SH-SY5Y (cell line): ENCODE results near the gene CCDC97.

Experiments used
- GATA2 ChIP-seq: IDR thresholded peaks from 2 replicates; pipeline ENCODE4 v1.6.1; 2011; ENCODE audit warnings: mild to moderate bottlenecking, low read depth, low read length
- GATA3 ChIP-seq: IDR thresholded peaks from 2 replicates; pipeline ENCODE4 v1.6.1; 2011; ENCODE audit warnings: low read depth, mild to moderate bottlenecking, low read length, moderate library complexity

The CCDC97 gene

DNA sequence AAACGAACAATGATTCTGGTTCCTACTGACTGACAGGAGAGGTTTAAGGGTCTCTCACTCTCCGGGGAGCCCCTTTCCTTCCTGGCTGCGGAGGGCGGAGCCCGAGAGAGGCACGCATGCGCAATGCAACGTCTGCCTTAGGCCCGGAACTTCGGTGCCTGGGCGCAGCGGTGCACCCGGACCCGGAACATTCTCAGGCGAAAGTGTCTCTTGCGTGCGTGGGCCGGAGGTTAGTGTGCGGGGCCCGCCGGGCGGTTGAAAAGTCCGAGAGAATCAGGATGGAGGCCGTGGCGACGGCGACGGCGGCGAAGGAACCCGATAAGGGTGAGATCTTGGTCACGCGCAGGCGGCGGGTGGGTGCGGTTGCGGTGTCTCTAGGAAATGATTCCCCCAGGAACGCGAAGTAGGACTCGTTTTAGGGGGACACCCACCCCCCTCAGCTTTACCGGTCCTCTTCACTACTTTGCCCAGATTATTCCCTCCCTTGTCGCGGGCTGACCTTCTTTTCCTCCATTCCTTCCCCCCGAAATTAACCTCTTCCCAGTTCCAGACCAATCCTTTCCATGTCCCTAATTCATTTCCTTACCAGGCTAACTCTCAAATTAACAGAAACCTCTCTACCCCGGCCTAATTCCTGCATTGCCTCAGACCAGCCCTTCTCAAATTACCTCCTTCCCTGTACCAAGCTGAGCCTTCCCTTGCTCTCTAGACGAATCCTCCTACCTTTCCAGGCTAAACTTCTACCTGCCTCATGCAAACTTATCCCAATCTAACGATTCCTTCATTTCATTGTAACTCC, at the start of gene CCDC97:
CCDC97 (plus strand) TSS at position 140 of the 799 bp plus-strand sequence; CDS start at position 279, 139 bp downstream.
- TF ChIP-seq GATA3, result no peak
- no peak for TF ChIP-seq GATA2

DNA sequence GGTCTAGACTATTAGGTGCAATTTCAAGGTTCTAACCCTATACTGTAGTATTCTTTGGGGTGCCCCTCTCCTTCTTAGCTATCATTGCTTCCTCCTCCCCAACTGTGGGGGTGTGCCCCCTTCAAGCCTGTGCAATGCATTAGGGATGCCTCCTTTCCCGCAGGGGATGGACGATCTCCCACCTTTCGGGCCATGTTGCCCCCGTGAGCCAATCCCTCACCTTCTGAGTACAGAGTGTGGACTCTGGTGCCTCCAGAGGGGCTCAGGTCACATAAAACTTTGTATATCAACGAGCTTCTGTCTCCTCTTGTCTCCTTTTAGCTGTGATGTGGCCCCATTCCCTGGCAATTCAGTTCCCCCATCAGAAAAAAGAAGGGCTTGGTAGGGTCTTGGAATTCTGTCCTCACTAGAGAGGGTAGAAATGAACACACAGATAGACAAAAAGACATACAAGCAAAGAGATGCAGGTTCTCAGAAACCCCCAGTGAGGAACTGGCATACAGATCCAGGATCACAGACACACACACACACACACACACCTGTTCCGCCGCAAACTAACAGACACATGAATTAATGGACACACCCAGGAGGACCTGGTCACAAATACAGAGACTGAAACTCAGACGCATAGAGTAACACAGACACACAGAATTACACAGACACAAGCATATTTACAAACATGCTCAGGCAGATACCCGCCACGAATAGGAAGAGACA, 48.3 kb upstream of the CCDC97 start:
- TF ChIP-seq GATA2 (no peak), GATA3 (no peak)

DNA sequence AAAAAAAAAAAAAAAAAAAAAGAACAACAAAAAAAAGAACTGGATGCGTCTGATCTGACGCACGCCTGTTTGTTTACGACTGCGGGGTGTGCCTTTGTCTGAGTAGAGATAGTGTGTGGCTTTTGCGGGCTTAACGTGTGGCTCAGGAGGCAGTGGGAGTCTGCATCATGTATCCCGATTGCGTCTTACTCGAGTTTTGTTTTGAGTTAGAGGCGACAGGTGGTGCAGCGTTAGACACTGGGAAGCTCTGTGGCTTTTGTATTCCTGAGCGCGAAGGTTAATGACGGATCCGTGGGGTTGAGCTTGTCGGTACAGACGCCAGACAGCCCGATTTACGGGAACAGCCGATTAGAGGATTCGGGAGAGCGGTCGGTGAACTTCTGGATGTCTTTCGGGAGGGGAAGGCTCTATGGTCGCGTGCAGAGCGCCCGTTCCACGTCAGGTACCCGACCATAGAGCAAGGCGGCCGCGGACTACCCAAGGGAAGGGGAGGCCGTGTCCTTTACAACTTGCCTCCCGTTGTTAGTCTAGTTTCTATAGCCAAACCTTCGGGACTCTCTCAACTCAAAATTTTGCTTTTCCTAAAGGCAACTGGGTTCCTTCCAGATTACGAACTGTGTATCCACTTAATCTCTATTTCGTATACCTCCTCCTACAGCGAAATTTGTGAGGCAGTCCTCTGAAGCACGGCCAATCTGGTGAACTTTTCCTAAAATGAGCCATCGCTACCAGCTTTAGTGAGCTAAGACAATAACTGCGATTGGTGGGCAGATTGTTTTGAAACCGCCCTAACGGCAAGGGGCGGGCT, 46.7 kb upstream of the CCDC97 start:
- TF ChIP-seq GATA2 (no peak), GATA3 (no peak)

DNA sequence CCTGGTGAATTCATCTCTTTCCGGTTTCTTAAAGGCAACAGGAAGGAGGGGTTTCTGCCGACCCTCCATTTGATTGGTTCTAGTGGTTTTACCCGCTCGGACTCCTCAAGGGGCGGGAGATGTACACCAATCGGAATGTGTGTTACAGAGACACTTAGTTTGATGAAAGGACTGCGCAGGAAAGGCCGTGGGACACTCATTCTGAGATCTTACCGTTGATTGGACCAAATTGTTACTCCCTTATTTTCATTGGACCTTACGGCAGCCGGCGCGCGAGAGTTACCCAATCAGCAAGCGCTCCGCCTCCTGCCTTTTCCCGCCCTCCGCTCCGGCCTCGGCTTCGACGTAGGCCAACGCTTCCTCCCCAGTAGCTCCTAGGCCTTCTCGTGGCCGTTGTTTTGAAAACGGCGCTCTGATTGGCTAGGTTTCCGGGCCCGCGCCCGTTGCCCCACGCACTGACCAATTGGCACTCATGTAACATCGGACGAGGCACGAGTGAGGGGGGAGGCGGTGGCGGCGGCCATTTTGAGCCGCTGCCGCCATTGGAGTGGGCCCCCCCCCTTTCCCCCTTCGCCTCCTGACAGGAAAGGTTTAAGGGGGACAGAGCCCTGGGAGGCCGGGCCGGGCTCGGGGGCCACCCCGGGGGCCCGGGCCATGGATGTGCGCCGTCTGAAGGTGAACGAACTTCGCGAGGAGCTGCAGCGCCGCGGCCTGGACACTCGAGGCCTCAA, 46.0 kb upstream of the CCDC97 start, which contains the start of gene HNRNPUL1:
HNRNPUL1 (plus strand) TSS at position 523 of the 731 bp plus-strand sequence; CDS start at position 655, 132 bp downstream.
- TF ChIP-seq GATA2 (no peak), GATA3 (no peak)

DNA sequence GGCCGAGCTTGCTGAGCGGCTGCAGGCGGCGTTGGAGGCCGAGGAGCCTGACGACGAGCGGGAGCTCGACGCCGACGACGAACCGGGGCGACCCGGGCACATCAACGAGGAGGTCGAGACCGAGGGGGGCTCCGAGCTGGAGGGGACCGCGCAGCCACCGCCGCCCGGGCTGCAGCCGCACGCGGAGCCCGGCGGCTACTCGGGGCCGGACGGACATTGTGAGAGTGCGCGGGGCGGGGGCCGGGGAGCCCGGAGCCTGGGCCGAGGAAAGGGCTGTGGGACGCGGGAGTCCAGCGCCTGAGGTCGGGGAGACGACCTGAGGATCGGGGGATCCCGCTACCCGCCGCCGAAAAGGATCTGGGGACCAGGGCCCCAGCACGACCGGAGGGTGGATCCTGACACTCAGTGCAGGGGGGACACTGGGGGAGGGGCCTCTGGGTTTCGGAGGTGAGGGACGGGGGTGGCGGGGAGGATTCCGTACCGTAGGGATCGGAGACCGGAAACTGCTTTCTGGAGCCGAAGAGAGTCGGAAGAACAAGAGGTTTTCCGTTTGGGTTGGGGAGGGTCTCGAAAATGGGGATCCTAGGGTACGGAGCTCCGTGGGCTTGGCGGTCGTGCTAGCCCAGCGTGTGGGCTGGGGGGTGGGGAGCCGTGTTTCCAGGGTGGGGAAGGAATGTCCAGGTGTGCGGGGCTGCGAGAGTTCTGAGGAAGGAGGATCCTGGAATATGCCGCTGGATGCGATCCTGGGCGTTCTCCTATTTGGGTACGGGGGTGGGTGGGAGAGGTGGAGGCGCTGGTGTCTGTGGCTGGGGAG, 45.2 kb upstream of the CCDC97 start:
- TF ChIP-seq GATA3, result no peak
- TF ChIP-seq GATA2, result no peak

DNA sequence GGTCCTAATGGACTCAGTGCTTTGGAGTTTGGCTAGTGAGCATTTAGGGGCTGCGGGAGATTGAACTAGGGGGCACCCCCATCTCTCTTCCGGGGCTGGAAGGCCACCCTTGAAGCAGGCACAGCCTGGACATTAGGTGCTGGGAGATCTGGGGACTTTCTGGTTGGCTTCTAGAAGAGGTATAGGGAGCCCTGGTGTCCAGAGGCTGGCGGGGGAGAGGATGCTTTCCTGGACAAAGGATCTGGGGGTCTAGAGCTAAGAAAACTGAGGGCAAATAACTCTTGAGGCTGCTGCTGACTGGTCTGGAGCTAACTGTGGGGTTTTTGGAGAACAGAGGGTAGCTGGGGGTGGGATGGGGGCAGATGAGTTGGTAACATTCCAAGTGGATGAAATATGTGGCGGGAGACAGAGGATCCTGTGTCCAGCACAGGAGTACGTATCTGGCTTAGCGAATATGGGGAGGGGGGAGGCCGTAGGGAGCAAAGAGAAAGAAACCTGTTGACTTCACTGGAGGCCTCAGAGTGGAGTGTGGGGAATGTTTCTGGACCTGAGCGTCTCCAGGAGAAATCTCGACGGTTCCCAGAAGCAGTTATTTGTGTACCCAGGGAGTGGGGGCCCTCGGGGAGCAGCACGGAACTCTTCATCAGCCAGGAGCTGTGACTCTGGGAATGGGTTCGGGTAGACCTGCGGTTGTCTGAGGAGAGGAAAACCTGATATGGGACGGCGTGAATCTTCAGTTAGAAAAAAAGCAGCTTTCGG, 44.4 kb upstream of the CCDC97 start:
- no peak for TF ChIP-seq GATA2
- no peak for TF ChIP-seq GATA3

DNA sequence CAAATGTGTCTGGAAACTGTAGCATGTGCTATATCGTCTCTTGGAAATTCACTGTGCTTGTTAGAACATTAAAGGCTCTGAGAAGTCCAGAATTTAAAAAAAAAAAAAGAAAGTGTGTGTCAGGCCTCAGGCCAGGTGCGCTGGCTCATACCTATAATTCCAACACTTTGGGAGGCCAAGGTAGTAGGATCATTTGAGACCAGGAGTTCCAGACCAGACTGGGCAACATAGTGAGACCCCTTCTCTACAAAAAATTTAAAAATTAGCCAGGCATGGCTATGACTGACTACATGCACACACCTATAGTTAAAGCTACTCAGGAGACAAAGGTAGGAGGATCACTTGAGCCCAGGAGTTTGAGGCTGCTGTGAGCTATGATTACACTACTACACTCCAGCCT, 40.9 kb upstream of the CCDC97 start:
- TF ChIP-seq GATA3 (no peak), GATA2 (no peak)

DNA sequence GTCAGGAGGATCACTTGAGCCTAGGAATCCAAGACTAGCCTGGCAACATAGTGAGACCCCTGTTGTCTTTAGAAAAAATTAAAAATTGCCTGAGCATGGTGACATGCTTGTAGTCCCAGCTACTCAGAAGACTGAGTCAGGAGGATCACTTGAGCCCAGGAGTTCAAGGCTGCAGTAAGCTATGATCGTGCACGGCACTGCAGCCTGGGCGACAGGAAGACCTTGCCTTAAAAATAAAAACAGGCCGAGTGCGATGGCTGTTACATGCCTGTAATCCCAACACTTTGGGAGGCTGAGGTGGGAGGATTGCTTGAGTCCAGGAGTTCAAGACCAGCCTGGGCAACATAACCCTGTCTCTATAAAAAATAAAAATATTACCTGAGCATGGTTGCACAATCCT, 40.4 kb upstream of the CCDC97 start:
- no peak for TF ChIP-seq GATA3
- no peak for TF ChIP-seq GATA2

DNA sequence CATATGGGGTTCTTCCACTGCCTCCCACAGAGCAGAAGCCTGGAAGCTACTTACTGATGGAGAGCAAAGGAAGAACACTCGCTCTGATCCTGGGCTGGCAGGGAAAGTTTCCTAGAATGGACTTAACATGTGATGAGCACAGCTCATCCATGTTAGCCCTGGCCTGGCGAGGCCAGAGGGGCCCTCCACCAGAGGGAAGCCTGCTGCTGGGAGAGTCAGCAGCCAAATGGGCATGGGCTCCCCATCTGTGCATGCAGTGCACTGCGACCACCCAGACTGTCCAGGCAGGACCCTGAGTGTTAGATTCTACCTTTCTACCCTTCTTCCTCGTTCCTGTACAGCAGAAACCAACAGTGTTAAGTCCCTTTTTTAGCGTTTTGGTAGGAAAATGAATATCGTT, 36.9 kb upstream of the CCDC97 start:
- TF ChIP-seq GATA2 (no peak), GATA3 (no peak)

DNA sequence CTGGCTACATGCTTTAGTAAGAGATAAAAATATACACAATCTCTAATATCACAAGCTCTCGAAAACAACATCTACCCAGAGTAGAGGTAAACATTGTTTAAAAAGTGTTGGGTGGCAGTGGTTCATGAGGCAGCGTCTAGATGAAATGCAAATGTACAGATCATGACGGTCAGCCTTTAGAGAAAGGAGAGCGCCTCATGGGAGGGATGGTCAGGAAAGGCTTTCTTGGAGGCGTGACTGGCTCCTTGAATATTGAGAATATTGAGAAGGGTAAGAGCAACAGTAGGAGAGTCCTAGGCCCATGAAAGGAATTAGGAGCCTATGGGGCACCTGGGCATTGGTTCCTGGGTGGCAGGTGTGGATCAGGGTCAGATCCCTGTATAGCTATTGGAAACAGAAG, 35.2 kb upstream of the CCDC97 start:
- TF ChIP-seq GATA2, result no peak
- TF ChIP-seq GATA3, result no peak

DNA sequence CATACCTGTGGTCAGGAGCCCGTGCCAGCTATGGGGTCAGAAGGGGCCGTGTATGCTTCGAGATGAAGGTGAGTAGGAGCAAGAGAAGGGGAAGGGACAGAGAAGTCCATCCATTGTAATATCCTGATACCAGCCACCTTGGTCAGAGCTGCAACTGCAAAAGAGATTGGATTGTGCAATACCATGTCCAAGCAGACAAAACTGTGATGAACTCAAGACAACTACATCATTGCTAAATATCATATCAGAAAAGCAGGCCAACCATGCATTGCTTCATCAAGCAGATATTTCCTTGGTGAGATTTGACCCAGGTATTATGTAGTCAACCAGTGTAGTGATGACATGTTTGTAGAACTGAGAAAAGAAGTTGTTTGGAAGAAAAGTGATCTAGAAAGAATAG, 33.7 kb upstream of the CCDC97 start:
- no peak for TF ChIP-seq GATA2
- no peak for TF ChIP-seq GATA3

DNA sequence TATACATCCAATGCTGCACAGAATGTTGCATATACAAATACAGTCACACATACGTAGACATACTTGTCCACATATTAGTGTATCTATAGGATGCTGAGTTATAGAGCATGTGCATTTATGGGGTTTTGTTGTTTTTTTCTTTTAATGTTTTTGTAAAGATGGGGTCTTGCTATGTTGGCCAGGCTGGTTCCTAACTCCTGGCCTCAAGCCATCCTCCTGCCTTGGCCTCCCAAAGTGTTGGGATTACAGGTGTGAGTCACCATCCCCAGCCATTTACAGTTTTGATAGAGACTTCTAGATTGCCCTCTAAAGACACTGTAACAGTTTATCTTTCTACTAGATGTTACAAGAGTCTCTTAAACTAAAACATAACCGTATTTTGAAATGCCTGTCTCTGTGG, 31.5 kb upstream of the CCDC97 start:
- TF ChIP-seq GATA3 (no peak), GATA2 (no peak)
